ENCODE measurements around the gene IPCEF1. TPM values are rescaled to one million over a fixed set of nuclear protein-coding genes. Genes with fewer than 3 reads are reported as not detected.

Gene IPCEF1
- total and polyA plus RNA-seq, 2 of the 8 experiments (the other 6 are each of a cell fraction or from before 2014, with no cell fraction given), result 0.41 to 0.78 TPM

DNA sequence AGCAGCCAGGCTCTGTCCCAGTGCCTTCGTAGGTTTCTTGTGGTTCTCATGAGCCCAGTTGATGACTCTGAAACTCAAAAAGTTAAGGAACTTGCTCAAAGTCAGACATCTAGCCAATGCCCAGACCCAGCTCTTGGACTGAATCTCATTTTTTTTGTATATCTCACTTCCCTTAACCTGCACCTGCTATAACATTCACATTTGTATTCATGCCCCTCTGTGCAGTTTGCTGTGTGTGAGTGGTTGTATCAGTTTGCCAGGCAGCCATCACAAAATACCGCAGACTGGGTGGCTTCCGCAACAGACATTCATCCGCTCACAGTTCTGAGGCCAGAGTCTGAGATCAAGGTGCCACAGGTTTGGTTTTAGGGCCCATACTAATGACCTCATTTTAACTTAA is 49.9 kb downstream of the IPCEF1 start:
- no peaks in the 10 kb centered on the region for H3K27me3 ChIP-seq (replicated peaks in 1 of 4; ENCODE audit: control insufficient read depth in 3 of 4, extremely low read depth in 1 of 4, insufficient read depth in 3 of 4, low read length in 3 of 4)
- CTCF ChIA-PET (ENCODE audit: partially characterized antibody), result no interaction called here
- no peak overlapping the region for H3K4me2 ChIP-seq (ENCODE audit: insufficient read depth in 1 of 2, low read depth in 2 of 2, low read length in 2 of 2)
- peaks cover 0 to 6% (median 0%) of the 10 kb centered on the region in 4 experiments; a peak in 1 of 7 replicates for H3K4me1 ChIP-seq (replicated peaks in 1 of 4; ENCODE audit: control insufficient read depth in 3 of 4, insufficient read depth in 4 of 4, low read length in 3 of 4)
- no peak overlapping the region for H3K27ac ChIP-seq (ENCODE audit: low read depth, low read length)
- no peak overlapping the region for H4K8ac ChIP-seq (ENCODE audit: extremely low read depth, insufficient read depth, low read length)
- POLR2A ChIA-PET (ENCODE audit: partially characterized antibody), result no interaction called here
- H2AFZ ChIP-seq (ENCODE audit: low read length), result no peak overlapping the region
- FAIRE-seq, result no peak
- H3K9ac ChIP-seq (replicated peaks in 1 of 4; ENCODE audit: extremely low read depth in 1 of 4, low read depth in 3 of 4, low read length in 3 of 4), result no peak overlapping the region
- H3K4me3 ChIP-seq (ENCODE audit: extremely low read depth in 1 of 4, insufficient read depth in 2 of 4, low read depth in 3 of 4, low read length in 4 of 4), result no peak overlapping the region
- no peak overlapping the region for H2BK20ac ChIP-seq (ENCODE audit: low read length)
- no peak overlapping the region for H3K4ac ChIP-seq (replicated peaks; ENCODE audit: insufficient read length, low read depth, low read length)
- H3K56ac ChIP-seq (replicated peaks; ENCODE audit: insufficient read length, low read depth, low read length), result no peak overlapping the region
- no peak overlapping the region for H3K23ac ChIP-seq (ENCODE audit: insufficient read length)
- no peak overlapping the region for H2AK5ac ChIP-seq (ENCODE audit: low read depth, low read length)
- H2BK12ac ChIP-seq (ENCODE audit: low read depth, low read length), result no peak overlapping the region
- H4K20me1 ChIP-seq (replicated peaks in 1 of 2; ENCODE audit: control insufficient read depth in 1 of 2, insufficient read depth in 2 of 2, low read length in 2 of 2), result no peaks in the 10 kb centered on the region
- H3K9me3 ChIP-seq (ENCODE audit: insufficient read depth in 2 of 2, low read depth in 1 of 2, low read length in 1 of 2), result 0 out of 4 replicates have a peak, but pooled peaks cover 0 to 5% of the 10 kb centered on the region in 2 experiments
- no peak overlapping the region for H2BK5ac ChIP-seq (ENCODE audit: low read depth, low read length)
- no peaks in the 10 kb centered on the region for H3K79me2 ChIP-seq (ENCODE audit: control insufficient read depth in 1 of 2, insufficient read depth in 2 of 2, low read length in 2 of 2)
- no peak for DNase-seq (ENCODE audit: low read depth in 1 of 2, low spot score in 2 of 2)
- no peak overlapping the region for H4K5ac ChIP-seq (ENCODE audit: insufficient read length, low read depth, low read length)
- no peak overlapping the region for H3K14ac ChIP-seq (ENCODE audit: insufficient read length)
- no peak overlapping the region for H4K91ac ChIP-seq (replicated peaks; ENCODE audit: insufficient read length, low read length)
- H3K18ac ChIP-seq (ENCODE audit: extremely low read depth, low read length), result no peak overlapping the region
- no peaks in the 10 kb centered on the region for H3K79me1 ChIP-seq (ENCODE audit: low read depth, low read length)
- H2BK120ac ChIP-seq (replicated peaks; ENCODE audit: low read depth, low read length), result no peak overlapping the region
- 89% methylated on average over 4 of the region's 4 CpGs; no CpG with 5 or more reads in 1 of the 2 experiments for WGBS, 2 experiments (ENCODE audit: extremely low coverage in 1 of 2, insufficient coverage in 1 of 2, insufficient read length in 1 of 2, insufficient replicate concordance in 2 of 2, low coverage in 1 of 2, low lambda C conversion rate in 2 of 2, missing lambda C conversion rate in 1 of 2)
- H3K23me2 ChIP-seq (ENCODE audit: low read depth, low read length), result no peaks in the 10 kb centered on the region
- H3K36me3 ChIP-seq (ENCODE audit: control insufficient read depth in 2 of 4, insufficient read depth in 4 of 4, low read length in 3 of 4), result no peaks in the 10 kb centered on the region
- no peak overlapping the region for H2BK15ac ChIP-seq (ENCODE audit: low read length)
- TF ChIP-seq GTF2F1 (IDR thresholded peaks at IDR 0.05; ENCODE audit: borderline replicate concordance, low read depth, low read length) (no peak), SUZ12 (IDR thresholded peaks at IDR 0.05; ENCODE audit: low read length) (no peak), SIX5 (IDR thresholded peaks at IDR 0.05; ENCODE audit: low read depth, low read length) (no peak), YY1 (IDR thresholded peaks at IDR 0.05; ENCODE audit: low read depth, low read length) (no peak), ASH2L (IDR thresholded peaks at IDR 0.05; ENCODE audit: low read length) (no peak), SRF (IDR thresholded peaks at IDR 0.05; ENCODE audit: low read depth, low read length) (no peak), TAF1 (IDR thresholded peaks at IDR 0.05; ENCODE audit: low read depth, low read length) (no peak), RBBP5 (IDR thresholded peaks at IDR 0.05; ENCODE audit: borderline replicate concordance, low read depth, low read length) (no peak), CEBPB (IDR thresholded peaks at IDR 0.05; ENCODE audit: low read depth, low read length) (no peak), SIRT6 (IDR thresholded peaks at IDR 0.05; ENCODE audit: low read length) (no peak), KDM4A (IDR thresholded peaks at IDR 0.05; ENCODE audit: low read depth, low read length, severe bottlenecking) (no peak), NANOG (IDR thresholded peaks at IDR 0.05; ENCODE audit: insufficient read depth, low read depth, low read length, poor library complexity, severe bottlenecking) (no peak)
- TF ChIP-seq, protein P1, sequence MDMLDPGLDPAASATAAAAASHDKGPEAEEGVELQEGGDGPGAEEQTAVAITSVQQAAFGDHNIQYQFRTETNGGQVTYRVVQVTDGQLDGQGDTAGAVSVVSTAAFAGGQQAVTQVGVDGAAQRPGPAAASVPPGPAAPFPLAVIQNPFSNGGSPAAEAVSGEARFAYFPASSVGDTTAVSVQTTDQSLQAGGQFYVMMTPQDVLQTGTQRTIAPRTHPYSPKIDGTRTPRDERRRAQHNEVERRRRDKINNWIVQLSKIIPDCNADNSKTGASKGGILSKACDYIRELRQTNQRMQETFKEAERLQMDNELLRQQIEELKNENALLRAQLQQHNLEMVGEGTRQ (IDR thresholded peaks at IDR 0.05; ENCODE audit: low read length), result no peak
- TF ChIP-seq, protein P2, sequence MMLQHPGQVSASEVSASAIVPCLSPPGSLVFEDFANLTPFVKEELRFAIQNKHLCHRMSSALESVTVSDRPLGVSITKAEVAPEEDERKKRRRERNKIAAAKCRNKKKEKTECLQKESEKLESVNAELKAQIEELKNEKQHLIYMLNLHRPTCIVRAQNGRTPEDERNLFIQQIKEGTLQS (IDR thresholded peaks at IDR 0.05; ENCODE audit: insufficient read depth, low read depth, low read length), result no peak
